Measurements from ENCODE around the gene NDE1.

- no peak for TF ChIP-seq CTCF (IDR thresholded peaks at IDR 0.05)
- no peak for TF ChIP-seq POLR2A (IDR thresholded peaks at IDR 0.05)
Observed at GRCh38 chr16:15749985-15750384, 99.9 kb downstream of the NDE1 start.
